K562 (cell line): ENCODE results near the gene CPED1. TPM values are rescaled to one million over a fixed set of nuclear protein-coding genes. Genes with fewer than 3 reads are reported as not detected.

Experiments used
- ELK3 ChIP-seq: fragments of 450-650 bp; formaldehyde crosslinking; IDR thresholded peaks from 2 replicates; pipeline ENCODE4 v1.4.0; 2020; ENCODE audit warnings: mild to moderate bottlenecking
- GABPB1 ChIP-seq: sonication (generic); formaldehyde crosslinking; IDR thresholded peaks from 2 replicates; pipeline ENCODE4 v1.8.0; 2022; ENCODE audit warnings: mild to moderate bottlenecking, missing genetic modification reagents
- KDM1A ChIP-seq, 2 experiments: fragments of 450-650 bp; IDR thresholded peaks; 2 replicates each; pipeline ENCODE4 v1.6.1; 2016; ENCODE audit warnings: mild to moderate bottlenecking in 2 of 2
- KLF6 ChIP-seq: fragments of 250-450 bp; sonication (Bioruptor Pico); IDR thresholded peaks from 2 replicates; pipeline ENCODE4 v1.4.0; 2020; ENCODE audit warnings: mild to moderate bottlenecking, moderate library complexity, borderline replicate concordance
- MAFG ChIP-seq: fragments of 450-650 bp; conservative IDR thresholded peaks from 2 replicates; pipeline ENCODE4 v1.6.1; 2016; ENCODE audit warnings: missing genetic modification characterization, missing compliant biosample characterization
- POLR2AphosphoS5 ChIP-seq: IDR thresholded peaks from 2 replicates; pipeline ENCODE4 v1.6.1; 2011; ENCODE audit warnings: mild to moderate bottlenecking, low read depth, low read length, moderate library complexity; ENCODE audit not compliant: control insufficient read depth, insufficient read depth
- ZNF133 ChIP-seq: fragments of 250-450 bp; sonication (Bioruptor Pico); IDR thresholded peaks from 2 replicates; pipeline ENCODE4 v1.4.0; 2020; ENCODE audit warnings: mild to moderate bottlenecking
- ZNF311 ChIP-seq: fragments of 250-450 bp; sonication (Bioruptor Pico); IDR thresholded peaks from 2 replicates; pipeline ENCODE4 v1.4.0; 2020; ENCODE audit warnings: mild to moderate bottlenecking, moderate library complexity
- ZNF644 ChIP-seq: fragments of 200-800 bp; sonication (Bioruptor generic); IDR thresholded peaks from 2 replicates; pipeline ENCODE4 v1.6.1; 2016; ENCODE audit warnings: low read depth, missing genetic modification characterization, missing compliant biosample characterization
- polyA plus RNA-seq, 8 experiments: library from polyadenylated mRNA; depleted of rRNA in 4 of 8; stranded (reverse) in 5 of 8; unstranded in 3 of 8; fragments of >200 nt; fragmentation: Nextera tagmentation in 2 of 8; fragmentation: Illumina TruSeq in 1 of 8; extraction: Ambion mirVana in 2 of 8; extraction: Trizol in 1 of 8; gene quantifications; 2 replicates each; pipeline versions ENCODE4 v1.2.1 to v1.2.3, GENCODE V29; 2011 to 2014; ENCODE audit warnings: inconsistent platforms in 1 of 8, missing spikeins in 1 of 8
- total RNA-seq, 7 experiments: library from RNA; depleted of rRNA in 6 of 7; stranded (reverse); fragments of >200 nt in 6 of 7; fragmentation: Illumina TruSeq in 2 of 7; extraction: Trizol in 2 of 7; gene quantifications; 2 replicates each; pipeline versions ENCODE4 v1.2.1 to v1.2.3, GENCODE V29; 2011 to 2021; ENCODE audit warnings: low replicate concordance in 1 of 7
- TF ChIP-seq, protein P1 (sequence below): fragments of 450-650 bp; IDR thresholded peaks from 2 replicates; pipeline ENCODE4 v1.6.1; 2016; ENCODE audit warnings: mild to moderate bottlenecking, moderate library complexity
- TF ChIP-seq, protein P2 (sequence below): sonication (generic); formaldehyde crosslinking; IDR thresholded peaks from 2 replicates; pipeline ENCODE4 v1.8.0; 2022; ENCODE audit warnings: missing genetic modification reagents, mild to moderate bottlenecking, moderate library complexity, borderline replicate concordance
- TF ChIP-seq, protein P3 (sequence below): fragments of 250-450 bp; sonication (Bioruptor Pico); IDR thresholded peaks from 2 replicates; pipeline ENCODE4 v1.4.0; 2020; ENCODE audit warnings: borderline replicate concordance

The CPED1 gene
- total and polyA plus RNA-seq, 9 of the 15 experiments (the other 6 are each of a cell fraction or from before 2014, with no cell fraction given): 195 to 393 (median 290) TPM

DNA sequence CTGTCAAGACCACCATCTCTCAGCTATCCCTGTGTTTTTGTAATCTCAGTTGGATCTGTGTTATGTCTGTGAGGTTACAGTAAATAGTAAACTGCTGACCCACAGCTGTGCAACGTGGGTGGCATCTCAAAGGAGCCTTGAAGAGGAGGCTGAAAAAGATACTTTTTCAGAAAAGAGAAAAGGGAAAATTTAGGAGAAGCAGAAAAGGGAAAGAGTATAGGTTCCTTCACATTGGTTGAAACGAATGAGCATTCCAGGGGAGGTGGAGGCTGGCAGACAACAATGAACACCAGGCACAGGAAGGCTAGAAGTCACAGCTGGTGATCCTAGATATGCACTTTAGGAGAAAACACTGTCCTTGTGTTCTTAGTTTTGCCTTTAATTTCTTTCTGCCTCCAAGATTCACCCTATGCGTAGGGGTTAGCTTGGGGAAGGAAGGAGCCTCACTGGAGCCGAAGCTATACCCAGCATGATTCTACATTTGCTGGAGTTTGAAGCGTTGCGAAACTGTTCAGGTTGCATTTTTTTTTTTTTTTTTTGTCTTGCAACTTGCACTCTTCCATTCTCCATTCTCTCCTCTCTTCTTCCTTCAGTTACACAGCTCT is 18.3 kb downstream of the CPED1 start (continued):
- TF ChIP-seq, protein P1, sequence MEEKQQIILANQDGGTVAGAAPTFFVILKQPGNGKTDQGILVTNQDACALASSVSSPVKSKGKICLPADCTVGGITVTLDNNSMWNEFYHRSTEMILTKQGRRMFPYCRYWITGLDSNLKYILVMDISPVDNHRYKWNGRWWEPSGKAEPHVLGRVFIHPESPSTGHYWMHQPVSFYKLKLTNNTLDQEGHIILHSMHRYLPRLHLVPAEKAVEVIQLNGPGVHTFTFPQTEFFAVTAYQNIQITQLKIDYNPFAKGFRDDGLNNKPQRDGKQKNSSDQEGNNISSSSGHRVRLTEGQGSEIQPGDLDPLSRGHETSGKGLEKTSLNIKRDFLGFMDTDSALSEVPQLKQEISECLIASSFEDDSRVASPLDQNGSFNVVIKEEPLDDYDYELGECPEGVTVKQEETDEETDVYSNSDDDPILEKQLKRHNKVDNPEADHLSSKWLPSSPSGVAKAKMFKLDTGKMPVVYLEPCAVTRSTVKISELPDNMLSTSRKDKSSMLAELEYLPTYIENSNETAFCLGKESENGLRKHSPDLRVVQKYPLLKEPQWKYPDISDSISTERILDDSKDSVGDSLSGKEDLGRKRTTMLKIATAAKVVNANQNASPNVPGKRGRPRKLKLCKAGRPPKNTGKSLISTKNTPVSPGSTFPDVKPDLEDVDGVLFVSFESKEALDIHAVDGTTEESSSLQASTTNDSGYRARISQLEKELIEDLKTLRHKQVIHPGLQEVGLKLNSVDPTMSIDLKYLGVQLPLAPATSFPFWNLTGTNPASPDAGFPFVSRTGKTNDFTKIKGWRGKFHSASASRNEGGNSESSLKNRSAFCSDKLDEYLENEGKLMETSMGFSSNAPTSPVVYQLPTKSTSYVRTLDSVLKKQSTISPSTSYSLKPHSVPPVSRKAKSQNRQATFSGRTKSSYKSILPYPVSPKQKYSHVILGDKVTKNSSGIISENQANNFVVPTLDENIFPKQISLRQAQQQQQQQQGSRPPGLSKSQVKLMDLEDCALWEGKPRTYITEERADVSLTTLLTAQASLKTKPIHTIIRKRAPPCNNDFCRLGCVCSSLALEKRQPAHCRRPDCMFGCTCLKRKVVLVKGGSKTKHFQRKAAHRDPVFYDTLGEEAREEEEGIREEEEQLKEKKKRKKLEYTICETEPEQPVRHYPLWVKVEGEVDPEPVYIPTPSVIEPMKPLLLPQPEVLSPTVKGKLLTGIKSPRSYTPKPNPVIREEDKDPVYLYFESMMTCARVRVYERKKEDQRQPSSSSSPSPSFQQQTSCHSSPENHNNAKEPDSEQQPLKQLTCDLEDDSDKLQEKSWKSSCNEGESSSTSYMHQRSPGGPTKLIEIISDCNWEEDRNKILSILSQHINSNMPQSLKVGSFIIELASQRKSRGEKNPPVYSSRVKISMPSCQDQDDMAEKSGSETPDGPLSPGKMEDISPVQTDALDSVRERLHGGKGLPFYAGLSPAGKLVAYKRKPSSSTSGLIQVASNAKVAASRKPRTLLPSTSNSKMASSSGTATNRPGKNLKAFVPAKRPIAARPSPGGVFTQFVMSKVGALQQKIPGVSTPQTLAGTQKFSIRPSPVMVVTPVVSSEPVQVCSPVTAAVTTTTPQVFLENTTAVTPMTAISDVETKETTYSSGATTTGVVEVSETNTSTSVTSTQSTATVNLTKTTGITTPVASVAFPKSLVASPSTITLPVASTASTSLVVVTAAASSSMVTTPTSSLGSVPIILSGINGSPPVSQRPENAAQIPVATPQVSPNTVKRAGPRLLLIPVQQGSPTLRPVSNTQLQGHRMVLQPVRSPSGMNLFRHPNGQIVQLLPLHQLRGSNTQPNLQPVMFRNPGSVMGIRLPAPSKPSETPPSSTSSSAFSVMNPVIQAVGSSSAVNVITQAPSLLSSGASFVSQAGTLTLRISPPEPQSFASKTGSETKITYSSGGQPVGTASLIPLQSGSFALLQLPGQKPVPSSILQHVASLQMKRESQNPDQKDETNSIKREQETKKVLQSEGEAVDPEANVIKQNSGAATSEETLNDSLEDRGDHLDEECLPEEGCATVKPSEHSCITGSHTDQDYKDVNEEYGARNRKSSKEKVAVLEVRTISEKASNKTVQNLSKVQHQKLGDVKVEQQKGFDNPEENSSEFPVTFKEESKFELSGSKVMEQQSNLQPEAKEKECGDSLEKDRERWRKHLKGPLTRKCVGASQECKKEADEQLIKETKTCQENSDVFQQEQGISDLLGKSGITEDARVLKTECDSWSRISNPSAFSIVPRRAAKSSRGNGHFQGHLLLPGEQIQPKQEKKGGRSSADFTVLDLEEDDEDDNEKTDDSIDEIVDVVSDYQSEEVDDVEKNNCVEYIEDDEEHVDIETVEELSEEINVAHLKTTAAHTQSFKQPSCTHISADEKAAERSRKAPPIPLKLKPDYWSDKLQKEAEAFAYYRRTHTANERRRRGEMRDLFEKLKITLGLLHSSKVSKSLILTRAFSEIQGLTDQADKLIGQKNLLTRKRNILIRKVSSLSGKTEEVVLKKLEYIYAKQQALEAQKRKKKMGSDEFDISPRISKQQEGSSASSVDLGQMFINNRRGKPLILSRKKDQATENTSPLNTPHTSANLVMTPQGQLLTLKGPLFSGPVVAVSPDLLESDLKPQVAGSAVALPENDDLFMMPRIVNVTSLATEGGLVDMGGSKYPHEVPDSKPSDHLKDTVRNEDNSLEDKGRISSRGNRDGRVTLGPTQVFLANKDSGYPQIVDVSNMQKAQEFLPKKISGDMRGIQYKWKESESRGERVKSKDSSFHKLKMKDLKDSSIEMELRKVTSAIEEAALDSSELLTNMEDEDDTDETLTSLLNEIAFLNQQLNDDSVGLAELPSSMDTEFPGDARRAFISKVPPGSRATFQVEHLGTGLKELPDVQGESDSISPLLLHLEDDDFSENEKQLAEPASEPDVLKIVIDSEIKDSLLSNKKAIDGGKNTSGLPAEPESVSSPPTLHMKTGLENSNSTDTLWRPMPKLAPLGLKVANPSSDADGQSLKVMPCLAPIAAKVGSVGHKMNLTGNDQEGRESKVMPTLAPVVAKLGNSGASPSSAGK: no peak
- no peak for TF ChIP-seq ELK3
- no peak for TF ChIP-seq ZNF133 (CRISPR knock-in tag)
- no peak for TF ChIP-seq GABPB1 (CRISPR knock-in tag)
- no peak for TF ChIP-seq KLF6 (CRISPR knock-in tag)
- TF ChIP-seq, protein P2, sequence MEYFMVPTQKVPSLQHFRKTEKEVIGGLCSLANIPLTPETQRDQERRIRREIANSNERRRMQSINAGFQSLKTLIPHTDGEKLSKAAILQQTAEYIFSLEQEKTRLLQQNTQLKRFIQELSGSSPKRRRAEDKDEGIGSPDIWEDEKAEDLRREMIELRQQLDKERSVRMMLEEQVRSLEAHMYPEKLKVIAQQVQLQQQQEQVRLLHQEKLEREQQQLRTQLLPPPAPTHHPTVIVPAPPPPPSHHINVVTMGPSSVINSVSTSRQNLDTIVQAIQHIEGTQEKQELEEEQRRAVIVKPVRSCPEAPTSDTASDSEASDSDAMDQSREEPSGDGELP (CRISPR knock-in tag): peak; percentile 39; the same call in 1 of the 2 replicates
- TF ChIP-seq, protein P3, sequence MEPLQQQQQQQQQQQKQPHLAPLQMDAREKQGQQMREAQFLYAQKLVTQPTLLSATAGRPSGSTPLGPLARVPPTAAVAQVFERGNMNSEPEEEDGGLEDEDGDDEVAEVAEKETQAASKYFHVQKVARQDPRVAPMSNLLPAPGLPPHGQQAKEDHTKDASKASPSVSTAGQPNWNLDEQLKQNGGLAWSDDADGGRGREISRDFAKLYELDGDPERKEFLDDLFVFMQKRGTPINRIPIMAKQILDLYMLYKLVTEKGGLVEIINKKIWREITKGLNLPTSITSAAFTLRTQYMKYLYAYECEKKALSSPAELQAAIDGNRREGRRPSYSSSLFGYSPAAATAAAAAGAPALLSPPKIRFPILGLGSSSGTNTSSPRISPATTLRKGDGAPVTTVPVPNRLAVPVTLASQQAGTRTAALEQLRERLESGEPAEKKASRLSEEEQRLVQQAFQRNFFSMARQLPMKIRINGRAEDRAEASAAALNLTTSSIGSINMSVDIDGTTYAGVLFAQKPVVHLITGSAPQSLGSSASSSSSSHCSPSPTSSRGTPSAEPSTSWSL (CRISPR knock-in tag): no peak
- no peak for TF ChIP-seq ZNF644 (tag)
- peak; percentile 31; the same call in 1 of the 2 replicates for TF ChIP-seq POLR2AphosphoS5
- TF ChIP-seq MAFG: peak; percentile 40
- TF ChIP-seq KDM1A (IDR thresholded peaks at IDR 0.05): peak; percentile 14 to 41; a peak in 1 of 4 replicates
- TF ChIP-seq ZNF311 (CRISPR knock-in tag): no peak
